Pons (tissue), 1 donor: ENCODE results near the gene TMEM150A.
"Not testable (repeated sequence)": the region's sequence is repeated elsewhere in the genome, so short reads cannot be mapped to it uniquely, and the experiment has no call there.

Experiments used
- DNase-seq: peaks from one replicate; pipeline ENCODE4 v3.0.0-alpha.2; 2016; ENCODE audit warnings: low spot score

The TMEM150A gene, protein sequence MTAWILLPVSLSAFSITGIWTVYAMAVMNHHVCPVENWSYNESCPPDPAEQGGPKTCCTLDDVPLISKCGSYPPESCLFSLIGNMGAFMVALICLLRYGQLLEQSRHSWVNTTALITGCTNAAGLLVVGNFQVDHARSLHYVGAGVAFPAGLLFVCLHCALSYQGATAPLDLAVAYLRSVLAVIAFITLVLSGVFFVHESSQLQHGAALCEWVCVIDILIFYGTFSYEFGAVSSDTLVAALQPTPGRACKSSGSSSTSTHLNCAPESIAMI

DNA sequence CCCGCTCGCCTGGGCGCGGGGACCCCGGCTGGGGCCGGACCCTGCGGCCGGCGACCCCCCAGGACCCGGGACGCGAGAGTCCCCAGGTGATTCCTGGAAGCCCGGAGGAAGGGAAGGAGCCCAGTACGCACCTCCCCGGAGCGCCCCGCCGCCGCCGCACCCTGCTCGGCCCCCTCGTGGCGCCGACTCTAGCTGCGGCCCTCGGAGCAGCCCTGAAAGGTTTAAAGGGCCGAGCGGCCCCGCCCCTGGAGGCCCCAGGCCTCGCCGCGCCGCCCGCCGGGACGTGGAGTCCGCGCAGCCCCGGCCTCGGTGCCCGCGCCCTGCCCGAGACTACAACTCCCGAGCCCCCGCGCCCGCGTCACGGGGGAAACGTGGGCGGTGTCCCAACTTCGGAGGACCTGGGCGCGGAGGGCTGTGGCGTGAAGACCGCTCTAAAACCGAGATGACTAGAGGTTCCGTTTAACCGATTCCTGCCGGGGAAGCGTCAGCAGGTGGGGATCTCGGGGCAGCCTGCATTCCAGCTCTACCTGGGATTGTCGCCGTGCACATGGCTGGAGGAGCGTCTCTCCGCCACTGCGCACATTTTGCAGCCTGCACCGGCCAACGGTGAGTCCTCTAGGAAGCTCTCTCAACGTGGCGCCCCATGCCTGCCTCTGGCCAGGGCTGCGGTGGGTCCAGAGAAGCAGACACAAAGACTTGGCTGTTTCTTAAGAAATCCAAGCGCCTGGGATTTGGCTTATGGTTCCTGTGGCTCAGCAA, at the start of gene TMEM150A:
Gene TMEM150A, minus strand, starts transcription at position 223 of the 759 bp plus-strand sequence. CDS start 750 bp downstream, outside the sequence.
- peak; percentile 92 for DNase-seq

DNA sequence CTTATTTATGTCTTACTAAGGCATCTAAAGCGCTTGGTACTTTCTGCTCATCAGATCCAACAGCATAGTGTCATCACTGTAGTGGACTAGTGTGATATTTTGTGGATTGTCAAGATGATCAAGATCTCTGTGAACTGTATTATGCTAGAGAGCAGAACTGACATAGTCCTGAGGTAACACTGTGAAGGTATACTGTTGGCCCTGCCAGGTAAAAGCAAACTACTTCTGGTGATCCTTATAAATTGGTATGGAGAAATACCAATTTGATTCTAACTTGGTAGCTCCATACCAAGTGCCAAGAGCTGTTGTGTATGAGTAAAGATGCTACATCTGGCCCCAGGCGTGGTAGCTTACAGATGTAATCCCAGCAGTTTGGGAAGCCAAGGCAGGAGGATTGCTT, 49.6 kb upstream of the TMEM150A start:
- no peak for DNase-seq

DNA sequence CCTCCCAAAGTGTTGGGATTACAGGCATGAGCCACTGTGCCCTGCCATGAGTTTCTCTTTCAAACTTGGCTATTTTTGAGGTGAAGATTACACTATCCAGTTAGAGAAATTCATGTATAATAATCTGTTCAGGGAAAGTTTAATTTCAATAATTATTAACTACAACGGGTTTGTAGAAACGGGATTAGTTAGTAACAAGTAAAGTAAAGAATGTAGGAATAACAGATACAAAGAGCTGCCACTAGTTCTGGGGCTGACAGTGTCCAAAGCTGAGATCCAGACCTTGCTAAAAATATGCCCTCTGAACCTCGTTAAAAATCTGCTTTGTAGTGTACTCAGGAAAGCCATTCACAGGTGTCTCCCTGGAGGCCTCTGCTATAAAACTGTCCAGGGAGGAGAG, 48.6 kb upstream of the TMEM150A start:
- no peak for DNase-seq

DNA sequence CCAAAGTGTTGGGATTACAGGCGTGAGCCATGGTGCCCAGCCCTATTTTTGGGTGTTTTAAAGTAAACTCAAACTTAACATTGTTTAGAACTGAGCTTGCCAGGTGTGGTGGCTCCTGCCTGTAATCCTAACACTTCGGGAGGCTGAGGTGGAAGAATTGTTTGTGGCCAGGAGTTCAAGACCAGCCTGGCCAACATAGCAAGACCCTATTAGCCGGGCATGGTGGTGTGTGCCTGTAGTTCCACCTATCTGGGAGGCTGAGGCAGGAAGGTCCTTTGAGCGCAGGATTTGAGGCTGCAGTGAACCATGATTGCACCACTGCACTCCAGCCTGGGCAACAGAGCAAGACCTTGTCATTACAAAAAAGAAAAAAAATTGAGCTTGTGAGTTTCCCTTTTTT, 48.0 kb upstream of the TMEM150A start:
- no peak for DNase-seq

DNA sequence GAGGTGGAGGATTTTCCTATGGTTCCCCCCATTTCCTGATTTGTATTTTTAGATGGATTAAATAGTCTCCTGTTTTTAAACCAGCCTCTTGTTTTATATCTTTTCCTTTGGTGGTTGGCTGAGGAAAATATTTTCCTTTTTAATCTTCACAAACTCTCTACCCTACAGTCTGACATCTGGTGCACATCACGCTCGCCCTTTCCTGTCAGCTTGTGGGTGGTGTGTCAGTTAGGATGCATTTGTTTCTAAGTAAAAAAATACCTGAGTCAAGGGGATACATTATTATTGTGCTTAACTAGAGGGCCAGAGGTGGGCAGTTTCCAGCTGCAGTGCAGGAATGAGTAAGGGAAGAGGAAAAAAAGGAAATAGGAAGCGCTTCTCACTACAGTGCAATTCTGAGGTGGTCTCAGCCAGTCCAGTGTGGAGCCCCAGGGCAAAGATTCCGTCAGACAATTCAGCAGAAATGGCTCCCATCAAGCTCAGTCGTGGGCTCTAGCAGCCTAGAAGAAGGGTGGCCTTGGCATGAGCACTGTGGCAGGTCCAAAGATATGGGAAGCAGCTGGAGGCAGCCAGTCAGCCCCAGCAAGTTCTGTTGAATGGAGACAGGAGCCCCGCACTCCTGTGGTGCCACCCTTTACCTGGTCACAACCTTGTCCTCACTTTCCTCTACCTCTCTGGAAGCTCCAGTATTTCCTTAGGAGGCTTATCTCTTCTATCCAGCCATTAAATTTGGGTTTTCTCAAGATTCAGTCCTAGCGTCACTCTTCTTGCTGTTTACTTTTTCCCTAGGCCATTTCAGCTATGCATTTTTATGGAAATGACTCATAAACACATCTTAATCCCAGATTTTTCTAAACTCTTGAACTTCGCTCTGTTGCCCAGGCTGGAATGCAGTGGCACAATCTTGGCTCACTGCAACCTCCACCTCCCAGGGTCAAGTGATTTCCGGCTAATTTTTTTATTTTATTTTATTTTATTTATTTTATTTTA, 47.0 kb upstream of the TMEM150A start:
- DNase-seq, result no peak

DNA sequence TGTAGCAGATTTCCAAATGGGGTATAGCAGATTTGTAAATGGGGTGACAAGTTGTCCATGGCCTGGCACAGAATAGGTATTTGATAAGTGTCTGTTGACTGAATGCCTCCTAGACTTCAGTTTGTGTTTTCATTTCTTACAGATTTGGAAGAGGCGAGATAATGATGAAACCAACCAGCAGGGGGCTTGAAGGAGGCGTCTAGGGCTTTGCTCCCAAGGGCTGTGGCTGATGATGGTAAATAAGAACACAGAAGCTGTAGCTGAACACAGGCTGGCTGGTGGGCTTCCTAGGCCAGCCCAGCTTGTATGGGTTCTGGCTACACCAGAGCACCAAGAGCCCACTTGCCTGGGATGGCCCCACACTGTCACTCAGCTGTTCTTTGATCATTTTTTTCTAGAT, 46.1 kb upstream of the TMEM150A start:
- DNase-seq, result peak; percentile 34

DNA sequence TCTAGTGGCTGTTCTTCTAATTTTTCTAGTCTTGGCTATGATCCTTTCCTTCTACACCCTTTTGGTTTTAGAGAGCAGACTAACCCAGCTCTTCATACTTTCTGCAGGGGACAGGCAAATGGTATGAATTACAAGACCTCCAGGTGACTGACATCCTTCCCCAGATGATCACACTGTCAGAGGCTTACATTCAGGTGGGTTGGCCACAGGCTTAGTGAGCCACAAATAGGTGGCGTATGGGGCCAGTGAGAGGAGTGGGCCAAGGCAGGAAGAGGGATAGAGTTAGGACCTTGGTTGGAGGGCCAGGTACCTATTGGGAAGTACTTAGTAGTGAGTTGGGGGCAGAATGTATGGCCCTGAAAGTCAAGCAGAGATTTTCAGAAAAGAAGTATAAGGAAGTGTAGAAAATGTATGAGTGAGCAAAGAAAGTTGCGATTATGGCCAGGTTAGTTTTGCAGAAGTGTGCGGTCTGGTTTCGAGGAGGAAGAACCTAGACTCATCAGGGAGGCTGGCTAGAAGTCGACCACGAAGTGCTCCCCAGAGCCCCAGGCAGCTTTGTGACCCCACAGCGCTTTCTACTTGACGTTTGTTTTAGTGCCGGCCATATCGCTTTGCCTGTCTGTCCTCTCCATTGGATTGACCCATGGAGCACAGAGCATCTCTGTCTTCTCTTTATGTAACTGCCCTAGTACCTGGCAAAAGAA, 45.5 kb upstream of the TMEM150A start:
- DNase-seq, result peak; percentile 40

DNA sequence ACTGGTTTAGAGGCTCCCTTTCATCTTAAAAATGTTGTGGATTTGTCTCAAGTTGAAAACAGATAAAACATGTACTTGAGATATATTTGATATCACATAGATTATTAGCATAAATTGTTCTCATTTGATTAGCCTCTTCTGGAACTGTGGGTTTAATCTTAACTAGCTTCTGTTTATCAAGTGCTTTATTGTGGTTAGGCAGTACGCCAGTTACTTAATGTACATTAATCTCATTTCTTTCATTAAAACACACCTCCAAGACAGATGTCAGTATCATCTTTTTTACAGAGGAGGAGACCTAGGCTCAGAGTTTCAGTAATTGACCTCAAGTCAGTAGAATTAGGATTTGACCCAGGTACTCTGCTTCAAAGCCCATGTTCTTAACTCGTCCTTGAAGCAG, 43.7 kb upstream of the TMEM150A start:
- DNase-seq, result no peak

DNA sequence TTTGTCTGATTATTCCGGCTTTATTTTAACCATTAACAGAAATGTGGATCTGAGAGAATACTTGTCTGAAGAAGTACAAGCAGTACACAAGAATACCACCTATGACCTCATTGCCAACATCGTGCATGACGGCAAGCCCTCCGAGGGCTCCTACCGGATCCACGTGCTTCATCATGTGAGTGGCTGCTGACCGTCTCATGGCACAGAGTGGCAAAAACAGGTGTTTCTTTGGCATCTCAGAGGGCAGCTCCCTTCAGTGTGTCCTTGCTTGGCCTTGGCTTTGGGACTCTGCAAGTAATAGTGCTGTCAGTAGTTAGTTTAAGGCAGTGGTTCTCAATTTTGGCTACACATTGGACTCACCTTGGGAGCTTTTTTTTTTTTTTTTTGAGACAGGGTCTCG, 42.4 kb upstream of the TMEM150A start:
- no peak for DNase-seq

DNA sequence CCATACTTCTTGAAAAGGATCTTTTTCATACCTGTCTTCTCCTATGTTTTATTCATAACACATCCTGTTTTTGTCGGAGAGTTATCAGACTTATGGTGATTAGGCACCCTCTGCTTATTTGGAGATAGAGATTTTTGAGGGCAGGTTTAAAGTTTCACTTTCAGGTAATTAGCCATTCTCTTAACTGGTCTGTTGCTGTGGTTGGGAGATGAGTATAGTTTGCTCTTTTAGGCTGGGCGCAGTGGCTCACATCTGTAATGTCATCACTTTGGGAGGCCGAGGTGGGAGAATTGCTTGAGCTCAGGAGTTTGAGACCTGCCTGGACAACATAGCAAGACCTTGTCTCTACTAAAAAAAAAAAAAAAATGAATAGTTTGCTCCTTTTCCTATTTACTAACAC, 40.2 kb upstream of the TMEM150A start:
- no peak for DNase-seq

DNA sequence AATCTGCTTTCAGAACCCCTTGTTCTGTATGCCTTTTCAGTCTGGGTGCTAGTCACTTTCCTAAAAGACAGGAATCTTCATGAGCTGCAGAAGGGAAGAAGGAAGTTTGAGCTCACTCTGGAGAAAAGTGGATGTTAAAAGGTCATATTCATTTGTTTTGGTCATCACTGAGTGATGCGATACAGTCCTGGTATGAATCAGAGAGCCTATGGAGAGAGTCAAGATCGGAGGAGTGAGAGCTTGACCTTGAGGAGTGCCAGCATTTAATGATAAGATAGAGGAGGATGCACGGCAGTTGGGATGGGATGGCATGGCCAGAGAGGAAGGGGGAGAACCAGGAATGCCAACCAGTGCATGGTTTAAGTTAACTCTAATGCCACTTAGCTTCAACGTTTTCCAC, 33.1 kb upstream of the TMEM150A start:
- DNase-seq, result no peak

DNA sequence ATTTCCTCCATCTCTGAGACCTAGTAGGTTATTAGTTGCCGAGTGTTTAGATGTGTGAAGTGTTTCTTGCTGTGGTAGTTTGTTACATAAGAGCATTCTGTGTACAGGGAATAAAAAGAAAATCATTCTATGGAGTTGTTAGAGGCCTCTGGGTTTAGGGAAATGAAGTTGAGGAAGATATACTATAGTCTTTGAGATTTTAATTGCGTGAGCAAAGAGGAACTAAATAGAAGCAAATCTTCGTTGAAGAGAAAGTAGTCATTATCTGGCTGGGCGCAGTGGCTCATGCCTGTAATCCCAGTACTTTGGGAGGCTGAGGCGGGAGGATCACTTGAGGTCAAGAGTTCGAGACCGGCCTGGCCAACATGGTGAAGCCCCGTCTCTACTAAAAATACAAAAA, 32.5 kb upstream of the TMEM150A start:
- no peak for DNase-seq

DNA sequence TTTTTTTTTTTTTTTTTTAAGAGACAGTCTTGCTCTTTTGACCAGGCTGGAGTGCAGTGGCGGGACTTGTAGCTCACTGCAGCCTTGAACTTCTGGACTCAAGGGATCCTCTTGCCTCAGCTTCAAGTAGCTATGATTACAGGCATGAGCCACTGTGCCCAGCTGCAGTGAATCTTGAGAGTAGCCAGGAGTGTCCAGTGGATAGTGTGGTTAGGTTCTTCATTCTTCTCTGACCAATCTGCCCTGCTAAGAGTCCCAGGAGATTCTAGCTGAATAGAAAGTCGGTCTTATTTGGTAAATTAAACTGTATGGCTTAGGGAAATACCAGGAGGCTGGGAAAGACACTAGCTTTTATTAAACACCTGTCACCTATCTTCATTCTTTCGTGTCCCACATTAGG, 28.8 kb upstream of the TMEM150A start:
- DNase-seq, result no peak

DNA sequence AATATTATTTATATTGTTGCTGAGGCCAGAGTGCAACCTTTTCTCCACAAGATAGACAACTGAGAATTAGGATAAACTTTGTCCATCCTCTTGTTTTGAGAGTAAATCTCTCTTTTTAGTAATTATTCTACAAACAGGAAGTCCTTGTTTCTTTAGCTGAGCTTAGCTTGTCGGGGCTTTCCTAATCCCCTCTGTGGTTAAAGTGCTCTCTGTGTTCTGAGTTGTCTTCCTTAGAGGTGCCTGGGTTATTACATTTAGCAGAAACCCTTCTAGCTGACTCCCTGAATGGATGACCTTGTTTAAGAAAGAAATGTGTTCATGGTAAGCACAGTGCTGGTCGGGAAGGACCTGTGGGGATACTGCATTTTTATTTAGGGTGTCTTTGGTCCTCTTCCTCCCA, 26.2 kb upstream of the TMEM150A start:
- DNase-seq, result no peak

DNA sequence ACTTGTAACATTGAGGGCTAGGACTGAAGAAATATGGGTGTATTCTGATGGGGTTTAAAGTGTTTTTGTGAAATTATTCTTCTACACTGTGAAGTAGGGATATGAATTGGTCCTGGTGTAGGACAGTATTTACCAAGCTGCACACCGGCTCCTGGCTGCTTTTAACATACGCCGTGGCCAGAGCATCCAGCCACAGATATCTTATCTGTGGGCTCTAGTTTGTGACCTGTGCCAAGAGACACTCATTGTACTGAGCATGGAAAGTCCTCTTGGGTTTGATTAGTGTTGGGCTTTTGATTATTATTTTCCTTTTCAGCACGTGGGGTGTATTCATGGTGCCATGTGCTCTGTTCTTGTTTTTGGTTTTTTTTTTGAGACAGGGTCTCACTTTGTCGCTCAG, 21.5 kb upstream of the TMEM150A start:
- DNase-seq, result no peak

DNA sequence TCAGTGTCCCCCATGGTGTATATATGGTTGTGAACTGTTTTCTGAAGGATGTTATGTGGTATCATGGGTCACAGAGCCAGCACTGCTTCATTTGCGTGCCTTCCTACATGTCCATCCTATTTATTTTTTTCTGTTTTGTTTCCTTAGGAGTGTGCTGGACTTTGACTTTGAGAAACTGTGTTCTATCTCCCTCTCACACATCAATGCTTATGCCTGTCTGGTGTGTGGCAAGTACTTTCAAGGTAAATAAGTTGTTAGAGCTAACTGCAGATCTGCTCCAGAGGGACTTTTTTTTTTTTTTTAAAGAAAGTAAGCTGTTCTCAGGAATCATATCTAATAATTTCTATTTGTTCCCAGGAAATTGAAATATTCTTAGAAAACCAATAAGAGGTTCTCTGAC, 18.8 kb upstream of the TMEM150A start:
- no peak for DNase-seq

DNA sequence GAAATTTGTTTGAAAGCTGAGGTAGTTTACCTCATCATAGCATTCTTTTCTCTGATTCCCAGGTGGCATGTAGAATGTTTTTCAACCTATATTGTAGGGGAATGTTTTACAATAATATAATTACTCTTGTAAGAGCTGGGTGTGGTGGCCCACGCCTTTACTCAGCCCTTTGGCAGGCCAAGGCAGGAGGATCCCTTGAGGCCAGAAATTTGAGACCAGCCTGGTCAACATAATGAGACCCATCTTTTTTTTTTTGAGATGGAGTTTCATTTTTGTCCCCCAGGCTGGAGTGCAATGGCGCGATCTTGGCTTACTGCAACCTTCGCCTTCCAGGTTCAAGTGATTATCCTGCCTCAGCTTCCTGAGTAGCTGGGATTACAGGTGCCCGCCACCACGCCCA, 17.1 kb upstream of the TMEM150A start:
- no peak for DNase-seq

DNA sequence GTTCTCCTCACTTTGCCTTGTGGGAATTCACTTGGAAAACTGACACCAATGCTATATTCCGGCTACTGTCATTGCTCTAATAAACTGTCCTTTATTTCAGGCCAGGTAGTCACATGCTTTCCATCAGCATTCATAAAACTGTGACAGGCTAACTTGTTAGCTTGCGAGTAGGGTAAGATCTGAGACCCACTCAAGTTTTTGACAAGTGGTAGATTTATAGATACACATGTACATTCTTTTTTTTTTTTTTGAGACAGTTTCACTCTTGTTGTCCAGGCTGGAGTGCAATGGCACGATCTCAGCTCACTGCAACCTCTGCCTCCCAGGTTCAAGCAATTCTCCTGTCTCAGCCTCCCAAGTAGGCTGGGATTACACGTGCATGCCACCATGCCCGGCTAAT, 15.2 kb upstream of the TMEM150A start:
- DNase-seq, result not testable (repeated sequence)

DNA sequence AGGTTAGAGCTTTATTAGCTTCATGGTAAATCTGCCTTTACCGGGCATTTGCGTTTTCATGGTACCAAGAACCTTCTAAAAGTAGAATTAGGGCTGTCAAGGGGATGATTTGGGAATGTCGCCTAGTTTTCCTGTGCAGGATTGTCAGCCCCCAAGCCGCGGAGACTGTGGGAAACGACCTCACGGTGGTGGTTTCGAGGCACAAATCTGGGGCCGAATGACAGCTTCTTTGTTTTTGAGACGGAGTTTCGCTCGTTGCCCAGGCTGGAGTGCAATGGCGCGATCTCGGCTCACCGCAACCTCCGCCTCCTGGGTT, 12.9 kb upstream of the TMEM150A start:
- DNase-seq, result no peak

DNA sequence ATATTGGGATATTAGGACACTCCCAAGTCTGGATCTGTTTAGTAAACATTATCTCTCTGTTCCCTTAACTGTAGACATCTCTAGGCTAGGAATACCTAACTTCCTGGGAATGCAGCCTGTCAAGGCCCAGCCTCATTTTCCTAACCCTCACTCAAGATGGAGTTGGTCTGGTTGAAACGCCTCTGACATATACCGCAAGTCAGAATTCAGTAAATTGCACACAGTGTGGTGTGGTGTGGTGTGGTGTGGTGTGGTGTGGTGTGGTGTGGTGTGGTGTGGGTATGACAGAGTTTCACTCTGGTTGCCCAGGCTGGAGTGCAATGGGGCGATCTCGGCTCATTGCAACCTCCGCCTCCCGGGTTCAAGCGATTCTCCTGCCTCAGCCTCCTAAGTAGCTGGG, 12.3 kb upstream of the TMEM150A start:
- not testable (repeated sequence) for DNase-seq

DNA sequence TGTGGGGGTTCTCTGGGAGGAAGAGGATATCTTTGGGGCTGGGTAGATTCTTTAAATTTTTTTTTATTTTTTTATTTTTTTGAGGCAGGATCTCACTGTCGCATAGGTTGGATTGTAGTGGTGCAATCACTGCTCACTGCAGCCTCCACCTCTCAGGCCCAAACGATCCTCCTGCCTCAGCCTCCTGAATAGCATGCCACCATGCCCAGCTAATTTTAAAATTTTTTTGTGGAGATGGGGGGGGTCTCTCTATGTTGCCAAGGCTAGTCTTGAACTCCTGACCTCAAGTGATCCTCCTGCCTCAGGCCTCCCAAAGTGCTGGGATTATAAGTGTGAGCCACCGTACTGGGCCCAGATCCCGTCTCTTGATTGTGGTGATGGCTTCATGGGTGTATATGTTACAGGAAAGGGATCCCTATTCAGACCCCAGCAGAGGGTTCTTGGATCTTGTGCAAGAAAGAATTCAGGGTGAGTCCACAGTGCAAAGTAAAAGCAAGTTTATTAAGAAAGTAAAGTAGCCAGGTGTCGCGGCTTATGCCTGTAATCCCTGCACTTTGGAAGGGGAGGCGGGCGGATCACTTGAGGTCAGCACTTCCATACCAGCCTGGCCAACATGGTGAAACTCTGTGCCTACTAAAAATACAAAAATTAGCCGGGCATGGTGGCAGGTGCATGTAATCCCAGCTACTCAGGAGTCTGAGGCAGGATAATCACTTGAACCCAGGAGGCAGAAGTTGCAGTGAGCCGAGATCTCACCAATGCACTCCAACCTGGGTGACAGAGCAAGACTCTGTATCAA, 11.4 kb upstream of the TMEM150A start:
- no peak for DNase-seq
